ENCODE measurements around the gene SLC6A8. TPM values are rescaled to one million over a fixed set of nuclear protein-coding genes. Genes with fewer than 3 reads are reported as not detected.

The SLC6A8 gene
- total RNA-seq, 1 experiment from 2014 or later, result 27.4 TPM

- Mint-ChIP-seq H3K4me3 (ENCODE audit: low read depth, unreplicated experiment) (no peak overlapping the region), H3K27ac (ENCODE audit: unreplicated experiment) (no peak overlapping the region), H3K9me3 (ENCODE audit: low read depth, unreplicated experiment) (no peaks in the 10 kb centered on the region), H3K4me1 (ENCODE audit: low read depth, unreplicated experiment) (peaks cover 7% of the 10 kb centered on the region), H3K27me3 (ENCODE audit: unreplicated experiment) (peaks cover 55% of the 10 kb centered on the region), H3K36me3 (ENCODE audit: insufficient read depth, unreplicated experiment) (peaks cover 3% of the 10 kb centered on the region)
- TF ChIP-seq CTCF (IDR thresholded peaks at IDR 0.05; ENCODE audit: unreplicated experiment), result no peak
- intact Hi-C loops (cut with micrococcal nuclease; ENCODE audit: unreplicated experiment), result no loop called here
- BruUV-seq (replicated peaks), result no TSS peak
- CTCF ChIA-PET, result interaction anchor here (0.5 to 1.6 kb wide), 2 partner anchors 20 to 22 kb away, joined by 3 to 6 read pairs; no protein-coding TSS in a partner anchor
- DNase-seq, result no peak
These were observed 40.0 kb upstream of the SLC6A8 start for GRCh38 chrX:153647461-153648357.

- no peak for DNase-seq
- CTCF ChIA-PET, result no interaction called here
- no peaks in the 10 kb centered on the region for H3K36me3 Mint-ChIP-seq (ENCODE audit: insufficient read depth, unreplicated experiment)
- no TSS peak for BruUV-seq (replicated peaks)
- intact Hi-C loops (cut with micrococcal nuclease; ENCODE audit: unreplicated experiment), result no loop called here
- no peak for TF ChIP-seq CTCF (IDR thresholded peaks at IDR 0.05; ENCODE audit: unreplicated experiment)
- peaks cover 7% of the 10 kb centered on the region for H3K4me1 Mint-ChIP-seq (ENCODE audit: low read depth, unreplicated experiment)
- H3K27me3 Mint-ChIP-seq (ENCODE audit: unreplicated experiment), result peaks cover 47% of the 10 kb centered on the region
- H3K4me3 Mint-ChIP-seq (ENCODE audit: low read depth, unreplicated experiment), result no peak overlapping the region
- no peak overlapping the region for H3K27ac Mint-ChIP-seq (ENCODE audit: unreplicated experiment)
- no peaks in the 10 kb centered on the region for H3K9me3 Mint-ChIP-seq (ENCODE audit: low read depth, unreplicated experiment)
These were observed 39.2 kb upstream of the SLC6A8 start for GRCh38 chrX:153648358-153649177.

- peak; percentile 47 for TF ChIP-seq CTCF (IDR thresholded peaks at IDR 0.05; ENCODE audit: unreplicated experiment)
- no TSS peak for BruUV-seq (replicated peaks)
- Mint-ChIP-seq H3K4me1 (ENCODE audit: low read depth, unreplicated experiment) (peaks cover 7% of the 10 kb centered on the region), H3K9me3 (ENCODE audit: low read depth, unreplicated experiment) (no peaks in the 10 kb centered on the region), H3K4me3 (ENCODE audit: low read depth, unreplicated experiment) (no peak overlapping the region), H3K27ac (ENCODE audit: unreplicated experiment) (no peak overlapping the region), H3K27me3 (ENCODE audit: unreplicated experiment) (peaks cover 44% of the 10 kb centered on the region), H3K36me3 (ENCODE audit: insufficient read depth, unreplicated experiment) (no peaks in the 10 kb centered on the region)
- intact Hi-C loops (cut with micrococcal nuclease; ENCODE audit: unreplicated experiment), result no loop called here
- CTCF ChIA-PET, result interaction anchor here (0.6 to 1.0 kb wide), 2 partner anchors 39 to 687 kb away, joined by 4 to 5 read pairs; no protein-coding TSS in a partner anchor
- peak; percentile 36 for DNase-seq
These were observed 38.4 kb upstream of the SLC6A8 start for GRCh38 chrX:153649178-153649914.

All from Calu3 (cell line).